AG04449 (cell line): Measurements from ENCODE around the gene PI4K2B.
"Not testable (repeated sequence)": the region's sequence is repeated elsewhere in the genome, so short reads cannot be mapped to it uniquely, and the experiment has no call there.

ENCODE experiments used
- CTCF ChIA-PET: fragments of 350-600 bp; formaldehyde crosslinking; extraction: SDS; loops from one replicate; lab custom pipeline; 2021; ENCODE audit warnings: antibody characterized with exemption; lab: Yijun Ruan, JAX
- POLR2A ChIA-PET: fragments of 400-600, 350-600 bp; formaldehyde crosslinking; extraction: SDS; loops from one replicate; lab custom pipeline; 2020; ENCODE audit warnings: antibody characterized with exemption, inconsistent platforms; lab: Yijun Ruan, JAX
- DNase-seq: peaks from one replicate; pipeline ENCODE4 v3.0.0-alpha.2; 2010; ENCODE audit warnings: low read depth, low spot score
- H3K4me3 ChIP-seq: 2 replicates; pipeline ENCODE4 v1.5.1; 2011; ENCODE audit warnings: low read depth, mild to moderate bottlenecking, control low read depth, low read length
- TF ChIP-seq, protein P1 (sequence below): IDR thresholded peaks from one replicate; pipeline ENCODE4 v1.5.1; 2011; ENCODE audit warnings: mild to moderate bottlenecking, moderate library complexity, low read length, control low read depth, inconsistent platforms; ENCODE audit not compliant: insufficient read depth; ENCODE audit errors: missing control alignments

PI4K2B gene

DNA sequence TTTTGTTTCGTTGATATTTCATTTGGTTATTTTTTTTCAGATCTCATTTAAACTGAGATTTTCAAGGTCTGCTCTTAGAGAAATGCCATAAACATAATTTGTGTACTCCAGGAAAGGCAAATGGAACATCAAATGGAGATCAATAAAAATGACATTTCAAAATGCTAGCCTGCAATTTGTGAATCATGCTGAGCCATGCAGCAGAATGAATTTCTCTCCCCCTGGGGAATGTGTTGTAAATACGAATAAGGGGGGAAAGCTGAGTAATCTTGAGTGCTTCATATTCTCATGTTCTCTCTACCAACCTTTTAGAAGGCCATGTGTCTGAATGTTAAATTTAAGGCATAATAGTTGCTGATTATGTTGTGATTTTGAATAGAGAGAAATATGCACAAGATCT is 86.5 kb downstream of the PI4K2B start:
- TF ChIP-seq, protein P1, sequence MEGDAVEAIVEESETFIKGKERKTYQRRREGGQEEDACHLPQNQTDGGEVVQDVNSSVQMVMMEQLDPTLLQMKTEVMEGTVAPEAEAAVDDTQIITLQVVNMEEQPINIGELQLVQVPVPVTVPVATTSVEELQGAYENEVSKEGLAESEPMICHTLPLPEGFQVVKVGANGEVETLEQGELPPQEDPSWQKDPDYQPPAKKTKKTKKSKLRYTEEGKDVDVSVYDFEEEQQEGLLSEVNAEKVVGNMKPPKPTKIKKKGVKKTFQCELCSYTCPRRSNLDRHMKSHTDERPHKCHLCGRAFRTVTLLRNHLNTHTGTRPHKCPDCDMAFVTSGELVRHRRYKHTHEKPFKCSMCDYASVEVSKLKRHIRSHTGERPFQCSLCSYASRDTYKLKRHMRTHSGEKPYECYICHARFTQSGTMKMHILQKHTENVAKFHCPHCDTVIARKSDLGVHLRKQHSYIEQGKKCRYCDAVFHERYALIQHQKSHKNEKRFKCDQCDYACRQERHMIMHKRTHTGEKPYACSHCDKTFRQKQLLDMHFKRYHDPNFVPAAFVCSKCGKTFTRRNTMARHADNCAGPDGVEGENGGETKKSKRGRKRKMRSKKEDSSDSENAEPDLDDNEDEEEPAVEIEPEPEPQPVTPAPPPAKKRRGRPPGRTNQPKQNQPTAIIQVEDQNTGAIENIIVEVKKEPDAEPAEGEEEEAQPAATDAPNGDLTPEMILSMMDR, result no peak
- no peak for DNase-seq
- POLR2A ChIA-PET, result interaction anchor here (1.6 kb wide), 1 partner anchor 8 kb away, joined by 10 read pairs; the partner anchor contains the start of gene ZCCHC4
- CTCF ChIA-PET, result interaction anchor here (1.0 to 4.4 kb wide), 5 partner anchors 9 to 46 kb away, joined by 3 to 57 read pairs (median 4); partner anchors contain the start of gene ZCCHC4
- no peak overlapping the region for H3K4me3 ChIP-seq

DNA sequence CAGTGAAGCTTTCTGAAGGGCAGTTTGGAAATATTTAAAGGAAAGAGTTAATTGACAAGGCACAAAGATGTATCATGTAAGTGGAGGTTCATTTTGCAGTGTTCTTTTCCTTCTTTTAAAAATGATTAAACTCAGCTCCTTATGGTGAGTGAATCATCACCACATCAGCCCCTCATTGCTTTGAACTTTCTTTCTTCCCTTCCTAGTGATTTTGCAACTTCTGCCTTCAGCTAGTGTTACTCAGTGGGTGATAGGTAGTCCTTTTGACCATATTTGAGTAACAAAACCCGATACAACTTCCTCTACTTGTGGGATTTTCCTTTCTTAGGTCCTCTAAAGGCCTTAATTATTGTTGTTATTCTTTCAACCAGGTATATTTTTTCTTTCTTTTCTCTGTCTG is 86.9 kb downstream of the PI4K2B start:
- peak; percentile 67 for DNase-seq
- TF ChIP-seq, protein P1, result no peak
- CTCF ChIA-PET, result interaction anchor here (1.0 to 4.4 kb wide), 6 partner anchors 9 to 141 kb away, joined by 3 to 57 read pairs (median 4); partner anchors contain the start of gene ZCCHC4
- H3K4me3 ChIP-seq, result no peak overlapping the region
- POLR2A ChIA-PET, result interaction anchor here (1.6 kb wide), 1 partner anchor 9 kb away, joined by 10 read pairs; the partner anchor contains the start of gene ZCCHC4

DNA sequence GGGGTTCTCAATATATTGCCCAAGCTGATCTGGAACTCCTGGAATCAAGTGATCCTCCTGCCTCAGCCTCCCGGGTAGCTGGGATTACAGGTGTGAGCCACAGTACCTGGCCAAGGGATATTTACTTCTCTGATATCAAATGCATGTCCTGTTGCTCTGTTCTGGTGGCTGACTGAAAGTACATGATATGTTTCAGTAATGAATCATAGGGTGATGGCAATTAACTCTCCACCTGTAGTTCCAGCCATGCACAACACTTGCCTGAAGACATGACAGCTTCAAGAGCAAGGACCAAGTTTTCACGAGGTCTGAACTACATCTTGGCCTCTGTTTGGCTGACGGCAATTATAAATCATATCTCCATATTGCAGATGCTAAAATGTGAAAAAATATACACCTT is 87.9 kb downstream of the PI4K2B start:
- no peak for DNase-seq
- TF ChIP-seq, protein P1, result no peak
- no peak overlapping the region for H3K4me3 ChIP-seq
- ChIA-PET CTCF (interaction anchor here (0.5 to 4.4 kb wide), 6 partner anchors 10 to 142 kb away, joined by 3 to 57 read pairs (median 4); partner anchors contain the start of gene ZCCHC4), POLR2A (interaction anchor here (1.6 kb wide), 1 partner anchor 9 kb away, joined by 10 read pairs; the partner anchor contains the start of gene ZCCHC4)

DNA sequence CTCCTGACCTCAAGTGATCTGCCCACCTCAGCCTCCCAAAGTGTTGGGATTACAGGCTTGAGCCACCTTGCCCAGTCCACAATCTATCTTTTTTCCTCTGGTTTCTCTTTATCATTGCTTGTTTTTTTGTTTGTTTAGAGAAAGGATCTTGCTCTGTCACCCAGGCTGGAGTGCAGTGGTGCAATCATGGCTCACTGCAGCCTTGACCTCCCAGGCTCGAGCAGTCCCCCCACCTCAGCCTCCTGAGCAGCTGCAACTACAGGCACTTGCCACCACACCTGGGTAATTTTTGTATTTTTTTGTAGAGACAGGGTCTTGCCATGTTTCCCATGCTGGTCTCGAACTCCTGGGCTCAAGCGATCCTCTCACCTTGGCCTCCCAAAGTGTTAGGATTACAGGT is 94.6 kb downstream of the PI4K2B start:
- DNase-seq, CTCF ChIA-PET, POLR2A ChIA-PET, H3K4me3 ChIP-seq: not testable (repeated sequence)
